D721Med (cell line): ENCODE results near the gene FGF14.

Source experiments
- DNase-seq: peaks from one replicate; pipeline ENCODE4 v3.0.0; 2011; ENCODE audit warnings: low spot score; ENCODE audit not compliant: insufficient read length
- FAIRE-seq: peaks from 2 replicates; lab custom pipeline; 2011; peaks lifted over from hg19 to GRCh38; lab: Jason Lieb, UNC
- TF ChIP-seq, protein P1 (sequence below): IDR thresholded peaks from 2 replicates; pipeline ENCODE4 v1.5.1; 2012; ENCODE audit warnings: mild to moderate bottlenecking, control low read depth; ENCODE audit not compliant: insufficient read depth; ENCODE audit errors: missing control alignments

The FGF14 gene

DNA sequence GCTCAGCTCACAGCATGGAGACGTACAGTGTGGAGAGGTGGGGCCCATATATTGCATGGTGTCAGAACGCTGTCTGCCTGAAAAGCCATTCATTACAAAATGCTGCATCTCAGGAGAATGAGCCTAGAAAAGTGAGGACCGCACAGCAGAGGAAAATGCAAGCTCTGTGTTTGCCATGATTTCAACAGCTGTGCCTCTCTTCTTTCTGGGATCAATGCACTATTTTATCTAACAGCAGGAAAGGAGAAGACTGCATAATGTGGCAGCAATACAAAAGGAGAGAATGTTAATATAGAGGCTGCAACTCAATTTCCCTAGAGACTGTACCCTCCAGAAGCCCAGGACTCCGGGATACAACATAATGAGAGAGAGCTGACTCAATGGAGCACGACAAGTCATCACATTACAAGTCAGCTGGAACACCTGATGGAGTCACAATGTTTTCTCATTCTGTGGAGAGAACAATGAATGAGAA, 368.0 kb downstream of the FGF14 start:
- FAIRE-seq, result no peak
- TF ChIP-seq, protein P1, sequence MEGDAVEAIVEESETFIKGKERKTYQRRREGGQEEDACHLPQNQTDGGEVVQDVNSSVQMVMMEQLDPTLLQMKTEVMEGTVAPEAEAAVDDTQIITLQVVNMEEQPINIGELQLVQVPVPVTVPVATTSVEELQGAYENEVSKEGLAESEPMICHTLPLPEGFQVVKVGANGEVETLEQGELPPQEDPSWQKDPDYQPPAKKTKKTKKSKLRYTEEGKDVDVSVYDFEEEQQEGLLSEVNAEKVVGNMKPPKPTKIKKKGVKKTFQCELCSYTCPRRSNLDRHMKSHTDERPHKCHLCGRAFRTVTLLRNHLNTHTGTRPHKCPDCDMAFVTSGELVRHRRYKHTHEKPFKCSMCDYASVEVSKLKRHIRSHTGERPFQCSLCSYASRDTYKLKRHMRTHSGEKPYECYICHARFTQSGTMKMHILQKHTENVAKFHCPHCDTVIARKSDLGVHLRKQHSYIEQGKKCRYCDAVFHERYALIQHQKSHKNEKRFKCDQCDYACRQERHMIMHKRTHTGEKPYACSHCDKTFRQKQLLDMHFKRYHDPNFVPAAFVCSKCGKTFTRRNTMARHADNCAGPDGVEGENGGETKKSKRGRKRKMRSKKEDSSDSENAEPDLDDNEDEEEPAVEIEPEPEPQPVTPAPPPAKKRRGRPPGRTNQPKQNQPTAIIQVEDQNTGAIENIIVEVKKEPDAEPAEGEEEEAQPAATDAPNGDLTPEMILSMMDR, result no peak
- DNase-seq, result no peak

DNA sequence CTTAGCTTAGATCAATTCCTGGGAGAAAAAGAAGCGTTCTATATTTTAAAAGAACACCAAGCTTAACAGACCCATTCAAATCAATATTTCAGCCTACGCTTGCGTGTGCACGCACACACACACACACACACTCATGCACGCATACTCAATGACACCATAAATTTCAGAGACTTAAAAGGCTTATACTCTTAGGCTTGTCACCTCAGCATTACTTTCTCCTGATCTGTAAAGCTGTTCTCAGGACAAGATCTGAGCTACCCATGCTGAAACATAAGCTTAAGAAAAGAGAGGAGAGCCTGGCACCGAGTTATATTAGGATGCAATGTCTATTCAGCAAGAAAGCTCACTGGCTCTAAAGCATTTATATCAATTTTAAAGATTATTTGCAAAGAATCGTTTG, 368.5 kb downstream of the FGF14 start:
- TF ChIP-seq, protein P1, result no peak
- peak; percentile 98 for FAIRE-seq
- no peak for DNase-seq

DNA sequence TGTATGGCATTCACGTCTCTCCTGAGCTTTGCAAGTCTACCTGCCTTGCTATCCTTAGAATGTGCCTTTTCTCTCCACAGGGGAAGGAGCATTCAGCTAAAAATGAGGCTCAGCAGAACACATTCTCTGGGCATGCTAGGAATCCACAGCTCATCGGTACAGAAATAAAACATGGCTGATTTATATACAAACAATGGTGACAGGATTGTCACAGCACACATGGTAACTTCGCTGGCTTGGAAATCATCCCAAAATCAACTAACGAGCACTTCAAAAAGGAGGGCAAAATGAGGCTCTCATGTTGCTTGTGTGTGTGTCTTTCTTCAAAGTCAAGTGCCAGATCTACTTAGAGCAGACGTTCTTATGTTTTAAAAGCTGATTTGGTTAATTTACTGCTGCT, 373.0 kb downstream of the FGF14 start:
- TF ChIP-seq, protein P1, result no peak
- DNase-seq (no peak), FAIRE-seq (peak; percentile 11)

DNA sequence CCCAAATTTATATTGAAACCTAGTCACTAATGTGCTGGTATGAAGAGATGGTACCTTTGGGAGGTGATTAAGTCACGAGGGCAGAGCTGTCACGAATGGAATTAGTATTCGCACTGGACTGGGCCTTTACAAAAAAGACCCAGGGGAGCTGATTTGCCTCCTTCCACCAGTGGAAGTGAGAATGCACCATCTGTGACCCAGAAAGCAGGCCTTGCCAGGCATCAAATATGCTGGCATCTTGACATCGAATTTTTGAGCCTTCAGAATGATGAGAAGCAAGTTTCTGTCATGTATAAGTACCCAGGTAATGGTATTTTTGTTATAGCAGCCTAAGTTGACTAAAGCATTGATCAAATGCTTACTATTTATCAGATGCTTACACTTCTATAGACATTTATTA, 373.6 kb downstream of the FGF14 start:
- TF ChIP-seq, protein P1, result no peak
- FAIRE-seq (no peak), DNase-seq (no peak)

DNA sequence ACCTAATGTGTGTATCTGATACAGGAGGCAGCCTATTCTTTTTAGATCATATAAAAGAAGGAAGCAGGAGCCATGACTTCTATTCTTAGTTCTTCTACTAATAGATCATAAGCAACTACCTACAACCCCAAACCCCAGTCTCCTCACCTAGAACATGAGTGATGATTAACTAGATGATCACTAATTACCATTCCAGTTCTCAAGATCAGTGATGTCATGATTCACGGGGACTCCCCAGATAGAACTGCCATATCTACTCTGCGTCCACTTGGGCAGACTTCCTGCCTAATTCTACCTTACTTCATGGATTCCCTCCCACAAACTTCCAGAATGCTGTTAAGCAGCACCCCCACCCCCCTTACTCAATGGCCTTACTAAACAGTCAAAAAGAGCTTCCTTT, 380.1 kb downstream of the FGF14 start:
- DNase-seq (no peak), FAIRE-seq (no peak)
- TF ChIP-seq, protein P1, result no peak

DNA sequence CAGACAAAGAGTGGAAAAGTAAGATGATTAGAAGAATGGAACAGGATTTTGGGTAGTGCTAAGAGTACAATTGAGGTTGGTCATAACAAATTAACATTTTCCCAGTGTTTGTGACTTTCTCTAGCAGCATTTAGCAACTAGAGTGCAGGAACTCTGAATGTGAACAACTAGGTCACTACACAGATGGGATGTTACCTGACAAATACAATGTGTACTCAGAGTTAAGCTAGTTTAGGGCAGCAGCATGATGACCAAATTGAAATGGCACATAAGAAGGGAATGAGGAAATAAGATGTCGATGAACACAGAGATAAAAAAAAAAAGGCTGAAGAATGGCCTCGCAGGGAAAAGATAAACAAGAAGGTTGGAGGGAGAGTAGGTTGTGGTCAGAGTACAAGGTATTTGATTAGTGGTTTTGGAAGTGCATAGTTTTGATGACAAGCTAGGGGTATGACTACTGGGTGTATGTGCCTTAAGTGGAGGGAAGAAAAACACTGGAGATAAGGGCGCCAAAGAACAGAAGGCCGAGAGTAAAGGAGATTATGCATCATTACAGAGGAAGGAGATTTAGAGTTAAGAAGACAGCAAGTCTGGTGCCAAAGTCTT, 381.1 kb downstream of the FGF14 start:
- TF ChIP-seq, protein P1, result no peak
- DNase-seq (no peak), FAIRE-seq (peak; percentile 97)

DNA sequence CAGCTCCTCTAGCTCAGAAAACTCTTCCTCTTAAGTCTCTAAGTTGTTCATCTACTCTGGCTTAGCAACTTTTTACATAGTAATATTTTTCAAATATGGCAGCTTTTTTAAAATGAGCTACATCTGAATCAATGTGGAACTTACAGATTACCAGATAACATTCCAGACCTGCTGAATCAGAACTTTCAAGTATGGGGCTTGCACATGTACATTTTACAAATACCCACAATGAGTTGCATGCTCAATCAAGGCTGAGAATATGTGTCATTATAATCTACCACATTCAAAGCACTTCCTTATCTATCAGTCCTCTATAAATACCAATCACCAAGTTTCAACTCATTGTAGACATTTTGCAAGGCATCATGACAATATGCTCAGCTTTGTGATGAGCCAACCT, 383.1 kb downstream of the FGF14 start:
- TF ChIP-seq, protein P1, result no peak
- no peak for FAIRE-seq

More for the DNA sequence above, 383.1 kb downstream of the FGF14 start:
- no peak for DNase-seq
